GM12874 (cell line): ENCODE results near the gene BARX1.

Experiments used
- TF ChIP-seq, protein P1 (sequence below): IDR thresholded peaks from 2 replicates; pipeline ENCODE4 v1.5.1; 2011; ENCODE audit warnings: low read depth, mild to moderate bottlenecking, control low read depth, low read length, moderate library complexity; ENCODE audit not compliant: insufficient read depth

Gene BARX1

DNA sequence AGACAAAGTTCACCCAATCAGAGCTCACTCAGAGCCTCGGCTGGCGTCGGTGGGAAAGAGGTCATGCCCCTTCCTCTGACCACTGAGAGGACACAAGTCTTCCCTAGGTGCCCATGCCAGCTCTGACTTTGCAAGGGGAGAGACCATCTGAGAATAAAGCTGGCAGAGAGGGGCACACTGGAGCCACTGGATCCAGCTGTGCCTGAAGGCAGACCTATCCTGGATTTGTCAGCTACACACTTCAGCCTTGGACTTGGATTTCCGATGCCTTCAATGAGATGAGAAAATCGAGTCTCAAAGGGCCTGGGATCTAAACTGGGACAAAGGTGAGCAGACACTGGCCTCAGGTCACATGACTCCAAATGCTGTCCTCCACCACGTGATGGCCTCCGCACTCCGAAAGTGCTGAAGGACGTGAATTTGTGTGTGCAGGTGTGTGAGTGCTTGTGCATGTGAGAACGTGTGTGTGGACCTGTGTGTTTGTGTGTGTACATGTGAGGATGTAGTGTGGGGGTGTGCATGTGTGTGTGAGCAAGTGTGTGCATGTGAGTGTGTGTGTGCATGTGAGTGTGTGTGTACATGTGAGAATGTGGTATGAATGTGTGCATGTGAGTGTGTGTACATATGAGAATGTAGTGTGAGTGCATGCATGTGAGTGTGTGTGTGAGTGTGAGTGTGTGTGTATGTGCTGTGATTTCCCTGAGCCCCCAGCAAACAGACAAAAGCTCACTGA is 37.9 kb downstream of the BARX1 start:
- TF ChIP-seq, protein P1, sequence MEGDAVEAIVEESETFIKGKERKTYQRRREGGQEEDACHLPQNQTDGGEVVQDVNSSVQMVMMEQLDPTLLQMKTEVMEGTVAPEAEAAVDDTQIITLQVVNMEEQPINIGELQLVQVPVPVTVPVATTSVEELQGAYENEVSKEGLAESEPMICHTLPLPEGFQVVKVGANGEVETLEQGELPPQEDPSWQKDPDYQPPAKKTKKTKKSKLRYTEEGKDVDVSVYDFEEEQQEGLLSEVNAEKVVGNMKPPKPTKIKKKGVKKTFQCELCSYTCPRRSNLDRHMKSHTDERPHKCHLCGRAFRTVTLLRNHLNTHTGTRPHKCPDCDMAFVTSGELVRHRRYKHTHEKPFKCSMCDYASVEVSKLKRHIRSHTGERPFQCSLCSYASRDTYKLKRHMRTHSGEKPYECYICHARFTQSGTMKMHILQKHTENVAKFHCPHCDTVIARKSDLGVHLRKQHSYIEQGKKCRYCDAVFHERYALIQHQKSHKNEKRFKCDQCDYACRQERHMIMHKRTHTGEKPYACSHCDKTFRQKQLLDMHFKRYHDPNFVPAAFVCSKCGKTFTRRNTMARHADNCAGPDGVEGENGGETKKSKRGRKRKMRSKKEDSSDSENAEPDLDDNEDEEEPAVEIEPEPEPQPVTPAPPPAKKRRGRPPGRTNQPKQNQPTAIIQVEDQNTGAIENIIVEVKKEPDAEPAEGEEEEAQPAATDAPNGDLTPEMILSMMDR = no peak

DNA sequence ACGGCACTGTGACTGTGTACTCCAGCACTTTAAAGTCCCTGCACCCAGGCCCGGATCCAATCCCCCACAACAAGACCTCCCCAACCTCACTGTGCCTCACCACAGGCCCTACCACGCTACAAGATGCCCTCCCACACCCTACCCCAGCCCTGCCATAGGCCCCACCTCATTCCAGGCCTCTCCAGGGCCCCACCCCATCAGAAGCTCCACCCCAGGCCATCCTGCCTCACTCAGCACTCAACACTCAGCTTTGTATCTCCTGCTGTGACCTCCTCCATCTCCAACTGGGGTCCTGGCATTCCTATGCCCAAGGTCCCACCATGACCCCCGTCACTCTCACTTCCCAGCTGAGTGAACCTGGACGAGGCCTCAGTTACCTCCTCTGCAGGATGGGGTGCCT is 38.8 kb downstream of the BARX1 start:
- TF ChIP-seq, protein P1 = no peak

DNA sequence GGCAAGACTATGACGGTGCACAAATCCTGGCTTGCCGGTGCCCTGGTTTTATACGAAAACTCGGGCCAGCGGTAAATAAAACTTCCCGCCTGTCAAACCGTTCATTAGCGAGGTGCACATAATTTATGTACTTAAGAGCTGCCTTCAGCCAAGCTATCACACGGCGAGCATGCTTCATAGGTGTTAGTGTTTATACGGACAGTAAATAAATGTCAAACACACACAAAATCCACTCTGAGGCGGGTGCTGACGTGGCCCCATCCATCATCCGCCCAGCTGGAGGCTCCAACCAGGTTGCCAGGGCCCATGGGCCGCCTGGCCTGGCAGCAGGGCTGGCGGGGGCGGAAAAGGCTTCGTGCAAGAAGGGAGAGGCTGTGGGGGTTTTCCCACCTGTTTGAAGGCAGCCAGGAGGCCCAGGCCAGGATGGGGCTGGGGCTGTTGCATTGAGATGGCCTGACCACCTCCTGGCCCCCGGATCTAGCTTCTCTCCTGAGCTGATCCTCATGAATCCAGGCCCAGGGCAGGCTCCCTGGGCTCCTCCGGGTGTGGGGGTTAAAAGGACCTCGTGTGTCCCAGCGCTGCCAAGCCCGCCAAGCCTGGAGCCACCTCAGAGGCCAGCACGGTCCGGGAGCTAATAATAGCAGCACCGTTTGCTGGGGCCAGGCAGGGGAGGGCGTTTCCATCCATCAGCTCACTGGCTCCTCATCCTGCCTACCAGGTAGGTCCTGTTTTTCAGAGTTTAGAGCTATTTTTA is 43.2 kb downstream of the BARX1 start:
- TF ChIP-seq, protein P1 = no peak

DNA sequence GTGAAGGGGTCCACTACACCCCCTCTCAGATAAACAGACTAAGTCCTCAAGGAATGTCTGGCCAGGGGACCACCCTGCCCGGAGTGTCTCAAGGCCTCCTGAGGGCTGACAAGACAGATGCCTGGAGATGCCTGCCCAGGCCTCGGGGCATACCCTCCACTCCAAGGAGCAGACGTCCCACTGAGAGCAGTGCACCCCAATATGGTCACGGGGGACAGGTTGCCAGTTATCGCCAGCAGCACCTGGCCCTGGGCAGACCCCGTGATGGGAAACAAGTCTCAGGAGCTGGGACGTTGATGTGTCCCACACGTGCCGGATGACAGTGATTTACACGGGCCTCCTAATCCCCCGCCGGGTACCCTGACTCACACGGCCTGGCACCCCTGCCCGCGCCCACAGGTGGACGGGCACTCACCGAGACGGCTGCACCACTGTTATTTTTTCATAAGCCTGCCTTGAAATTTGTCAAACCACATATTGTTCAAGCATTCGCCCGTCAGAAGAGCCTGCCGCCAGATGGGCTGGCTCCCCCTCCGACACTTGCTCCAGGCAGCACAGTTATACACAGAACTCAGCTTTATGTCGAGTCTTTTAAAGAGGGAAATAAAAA is 43.9 kb downstream of the BARX1 start:
- TF ChIP-seq, protein P1 = no peak

DNA sequence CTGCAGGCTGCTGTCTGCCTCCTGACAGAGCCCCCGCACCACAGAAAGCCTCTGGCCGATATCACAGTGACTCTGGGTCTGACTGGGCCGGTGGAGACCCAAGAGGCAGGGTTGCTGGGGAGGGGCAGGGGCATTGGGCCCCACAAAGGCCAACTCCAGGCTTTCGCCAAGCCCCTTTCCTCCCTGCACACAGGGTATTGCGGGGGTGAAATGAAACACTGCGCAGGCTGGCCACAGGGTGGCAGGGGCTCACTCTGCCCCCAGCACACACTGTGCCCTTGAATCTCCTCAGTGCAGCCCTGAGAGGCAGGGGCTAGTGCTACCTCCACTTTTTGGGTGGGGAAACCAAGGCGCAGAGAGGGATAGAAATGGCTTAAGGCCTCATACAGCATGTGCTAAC is 44.6 kb downstream of the BARX1 start:
- TF ChIP-seq, protein P1 = no peak

DNA sequence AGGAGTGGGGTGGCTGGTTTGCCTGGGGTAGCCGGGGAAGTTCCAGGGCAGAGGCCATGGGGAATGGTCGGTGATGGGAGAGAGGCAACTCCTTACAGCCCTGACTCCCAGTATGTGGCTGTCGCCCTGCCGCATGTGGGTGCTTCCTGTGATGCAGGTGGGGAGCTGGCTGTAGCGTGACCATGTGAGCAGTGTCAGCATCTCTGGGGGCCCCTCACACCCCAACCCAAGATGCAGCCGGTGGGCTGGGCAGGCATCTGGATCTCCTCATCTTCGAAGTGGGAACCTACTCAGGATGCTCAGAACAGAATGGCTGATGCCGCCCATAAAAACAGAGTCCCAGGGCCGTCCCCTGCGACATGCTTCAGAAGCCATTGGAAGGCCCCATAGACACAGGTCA is 45.0 kb downstream of the BARX1 start:
- TF ChIP-seq, protein P1 = no peak

DNA sequence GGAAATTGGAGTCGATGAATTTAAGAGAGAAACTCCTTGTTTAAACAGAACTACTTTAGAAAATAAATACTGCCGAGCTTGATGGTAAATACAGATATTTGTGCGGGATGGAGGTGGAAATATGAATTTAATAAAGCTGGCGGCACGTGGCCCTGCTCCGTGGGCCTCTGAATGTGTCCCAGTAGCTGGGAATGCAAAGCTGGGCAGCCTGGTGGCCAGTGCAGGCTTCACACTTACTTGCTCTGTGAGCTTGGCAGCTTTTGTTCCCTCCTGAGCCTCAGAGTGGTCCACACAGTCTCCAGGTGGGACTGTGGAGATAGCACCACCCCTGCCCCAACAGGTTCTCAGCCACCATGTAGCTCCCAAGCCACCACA is 45.9 kb downstream of the BARX1 start:
- TF ChIP-seq, protein P1 = no peak
